Endothelial cell of umbilical vein (primary cell): ENCODE measurements around the gene ZNF543. TPM values are rescaled to one million over a fixed set of nuclear protein-coding genes. Genes with fewer than 3 reads are reported as not detected.
A peak's percentile ranks its signal among the peaks of the same experiment; 100 is the strongest.

Source experiments
- BruUV-seq: library from RNA; stranded (reverse); fragments of 400-500 nt; replicated peaks from 2 replicates; lab custom pipeline; 2021; lab: Mats Ljungman, UMichigan
- CTCF ChIA-PET: fragments of 300-600, 350-600 bp; sonication (Branson Sonifier 250); formaldehyde crosslinking; loops from one replicate; lab custom pipeline; 2021; ENCODE audit warnings: antibody characterized with exemption, inconsistent platforms; lab: Charles Lee
- POLR2A ChIA-PET: fragments of 300-600, 350-600 bp; sonication (Branson Sonifier 250); formaldehyde crosslinking; loops from one replicate; lab custom pipeline; 2021; ENCODE audit warnings: antibody characterized with exemption, inconsistent platforms; lab: Charles Lee
- DNase-seq: peaks from one replicate; pipeline ENCODE4 v3.0.0-alpha.2; 2011; ENCODE audit warnings: low read depth, low spot score
- FAIRE-seq: peaks from 2 replicates; lab custom pipeline; 2011; peaks lifted over from hg19 to GRCh38; lab: Jason Lieb, UNC
- H2AFZ ChIP-seq: 2 replicates; pipeline ENCODE4 v1.6.0; 2012; ENCODE audit warnings: low read depth, low read length, control low read depth, inconsistent platforms
- H3K27ac ChIP-seq: 2 replicates; pipeline ENCODE4 v1.5.1; 2011; ENCODE audit warnings: low read depth, mild to moderate bottlenecking, control low read depth, low read length, moderate library complexity; ENCODE audit not compliant: insufficient read depth
- H3K27me3 ChIP-seq, 2 experiments: 2 replicates each; pipeline versions ENCODE4 v1.6.0 to v1.6.1; 2011; ENCODE audit warnings: low read length in 2 of 2, mixed read lengths in 1 of 2; ENCODE audit not compliant: control insufficient read depth in 2 of 2, insufficient read depth in 2 of 2
- H3K36me3 ChIP-seq, 2 experiments: 2 replicates in 1 of 2; 3 replicates in 1 of 2; pipeline ENCODE4 v1.5.1; 2011; ENCODE audit warnings: low read length in 2 of 2, mild to moderate bottlenecking in 1 of 2, moderate library complexity in 1 of 2; ENCODE audit not compliant: control insufficient read depth in 2 of 2, insufficient read depth in 2 of 2; ENCODE audit errors: extremely low read depth in 1 of 2
- H3K4me1 ChIP-seq: 3 replicates; pipeline ENCODE4 v1.5.1; 2011; ENCODE audit warnings: mild to moderate bottlenecking, low read length; ENCODE audit not compliant: control insufficient read depth, insufficient read depth; ENCODE audit errors: extremely low read depth
- H3K4me2 ChIP-seq: 2 replicates; pipeline ENCODE4 v1.6.1; 2011; ENCODE audit warnings: low read length, control low read depth, mixed read lengths; ENCODE audit not compliant: insufficient read depth
- H3K4me3 ChIP-seq, 3 experiments: fragments of 200-600 bp in 1 of 3; sonication (generic), shearing (Covaris generic) in 1 of 3; replicated peaks in 1 of 3; 2 replicates each; pipeline ENCODE4 v1.5.1; 2011 to 2016; ENCODE audit warnings: control low read depth in 3 of 3, low read length in 3 of 3, mild to moderate bottlenecking in 2 of 3, inconsistent platforms in 1 of 3, low read depth in 1 of 3, moderate library complexity in 1 of 3; ENCODE audit not compliant: insufficient read depth in 1 of 3
- H3K79me2 ChIP-seq: 2 replicates; pipeline ENCODE4 v1.6.0; 2012; ENCODE audit warnings: low read length, inconsistent platforms; ENCODE audit not compliant: control insufficient read depth, insufficient read depth
- H3K9ac ChIP-seq: replicated peaks from 2 replicates; pipeline ENCODE3; 2011; ENCODE audit warnings: low read length, control low read depth; ENCODE audit not compliant: insufficient read depth; ENCODE audit errors: extremely low read depth
- H3K9me1 ChIP-seq: replicated peaks from 3 replicates; pipeline ENCODE4 v1.6.0; 2011; ENCODE audit warnings: mild to moderate bottlenecking, low read length; ENCODE audit not compliant: control insufficient read depth, insufficient read depth; ENCODE audit errors: extremely low read depth
- H3K9me3 ChIP-seq: replicated peaks from 2 replicates; pipeline ENCODE4 v1.5.1; 2012; ENCODE audit warnings: low read length, inconsistent platforms; ENCODE audit not compliant: control insufficient read depth, insufficient read depth
- H4K20me1 ChIP-seq: replicated peaks from 2 replicates; pipeline ENCODE3; 2011; ENCODE audit warnings: mild to moderate bottlenecking, low read length; ENCODE audit not compliant: control insufficient read depth, insufficient read depth; ENCODE audit errors: extremely low read depth
- EZH2 ChIP-seq: IDR thresholded peaks from 2 replicates; pipeline ENCODE4 v1.6.1; 2012; ENCODE audit warnings: borderline replicate concordance, low read depth, mild to moderate bottlenecking, moderate library complexity, low read length, inconsistent platforms; ENCODE audit not compliant: severe bottlenecking
- FOS ChIP-seq: IDR thresholded peaks from 2 replicates; pipeline ENCODE4 v1.6.1; 2011; ENCODE audit warnings: mild to moderate bottlenecking, low read length, moderate library complexity, borderline replicate concordance; ENCODE audit not compliant: insufficient read depth
- GATA2 ChIP-seq: IDR thresholded peaks from 2 replicates; pipeline ENCODE4 v1.7.0; 2011; ENCODE audit warnings: low read depth, mild to moderate bottlenecking, moderate library complexity, mixed read lengths, low read length; ENCODE audit not compliant: insufficient read length, insufficient read depth
- JUN ChIP-seq: IDR thresholded peaks from 2 replicates; pipeline ENCODE4 v1.6.1; 2011; ENCODE audit warnings: borderline replicate concordance, low read depth; ENCODE audit not compliant: insufficient read length, insufficient read depth
- MYC ChIP-seq: IDR thresholded peaks from one replicate; pipeline ENCODE4 v1.6.1; 2011; ENCODE audit warnings: mild to moderate bottlenecking, low read depth, low read length
- POLR2A ChIP-seq: IDR thresholded peaks from 2 replicates; pipeline ENCODE4 v1.6.1; 2012; ENCODE audit warnings: low read depth, mild to moderate bottlenecking, control low read depth, low read length
- POLR2AphosphoS5 ChIP-seq: IDR thresholded peaks from 2 replicates; pipeline ENCODE4 v1.6.1; 2012; ENCODE audit warnings: low read depth, mild to moderate bottlenecking, control low read depth, low read length, moderate library complexity; ENCODE audit not compliant: insufficient read depth
- dilution Hi-C: fragments of 300-500 bp; cut with MboI; formaldehyde crosslinking; loops from one replicate; pipeline ENCODE4 v1.15.0; 2019; ENCODE audit warnings: low sequenced_read_pairs; ENCODE audit not compliant: extremely low pct_ligation_motif_present
- intact Hi-C: fragments of 100-400 bp; cut with micrococcal nuclease; formaldehyde crosslinking; loops from one replicate; pipeline ENCODE4 v1.10.0; 2022
- polyA plus RNA-seq, 4 experiments: library from polyadenylated mRNA; depleted of rRNA in 3 of 4; stranded (reverse) in 3 of 4; unstranded in 1 of 4; fragments of >200 nt; gene quantifications; 2 replicates each; pipeline versions ENCODE4 v1.2.1 to v1.2.3, GENCODE V29; 2011 to 2012; ENCODE audit warnings: missing spikeins in 1 of 4
- total RNA-seq: library from RNA; stranded (reverse); gene quantifications from 2 replicates; pipeline ENCODE4 v1.2.3, GENCODE V29; 2021
- TF ChIP-seq, protein P1 (sequence below), 2 donors: IDR thresholded peaks; 1 replicate in 1 of 2; 2 replicates in 1 of 2; pipeline ENCODE4 v1.5.1; 2011; ENCODE audit warnings: low read length in 2 of 2, mild to moderate bottlenecking in 2 of 2, moderate library complexity in 2 of 2, control low read depth in 1 of 2, inconsistent platforms in 1 of 2, low read depth in 1 of 2; ENCODE audit not compliant: insufficient read depth in 1 of 2; ENCODE audit errors: extremely low read depth in 1 of 2
- TF ChIP-seq, protein P2 (sequence below): IDR thresholded peaks from 2 replicates; pipeline ENCODE4 v1.6.1; 2011; ENCODE audit not compliant: insufficient read depth, insufficient read length

ZNF543 gene
- total and polyA plus RNA-seq, 2 donors (not counting 3 experiments of a cell fraction or from before 2014, with no cell fraction given): 1.1 to 5.3 TPM

DNA sequence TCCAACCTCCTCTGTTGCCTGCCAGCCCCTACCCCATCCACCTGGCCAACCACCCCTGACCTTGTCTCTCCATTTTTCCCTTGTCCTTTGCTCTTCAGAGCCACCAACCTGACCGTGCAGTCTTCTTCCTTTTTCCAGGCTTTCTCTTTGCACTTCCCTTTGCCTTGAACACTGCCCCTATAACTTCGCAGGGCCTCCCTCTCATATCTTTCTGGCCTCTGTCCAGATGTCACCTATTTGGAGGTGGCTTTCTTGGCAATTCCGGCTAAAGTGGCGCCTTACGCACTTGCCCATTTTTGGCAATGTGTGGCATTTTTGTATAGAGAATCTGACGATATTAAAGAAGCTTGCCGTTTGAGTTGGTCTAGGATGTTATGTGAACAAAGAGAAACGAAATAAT, 844 bp downstream of the ZNF543 start:
- Histone ChIP-seq H3K9me1 (no peaks in the 10 kb centered on the region), H3K9me3 (no peaks in the 10 kb centered on the region), H3K4me1 (peaks cover 6% of the 10 kb centered on the region), H2AFZ (peak overlapping the region; percentile 94), H3K9ac (peak overlapping the region; percentile 87), H3K79me2 (peaks cover 24% of the 10 kb centered on the region), H3K27ac (no peak overlapping the region), H3K4me3 (peak overlapping the region; percentile 52 to 70 (median 65)), H4K20me1 (no peaks in the 10 kb centered on the region), H3K27me3 (peaks cover 12 to 21% of the 10 kb centered on the region in 2 experiments), H3K4me2 (peak overlapping the region; percentile 57), H3K36me3 (peaks cover 3 to 15% of the 10 kb centered on the region in 2 experiments)
- intact Hi-C loops: loop anchor here (5.0 kb wide), 1 partner anchor 39 kb away; the partner anchor contains the start of gene ZNF460
- FAIRE-seq (no peak), DNase-seq (no peak)
- no TSS peak for BruUV-seq
- dilution Hi-C loops: no loop called here
- POLR2A ChIA-PET: no interaction called here
- CTCF ChIA-PET: no interaction called here
- TF ChIP-seq, protein P1, sequence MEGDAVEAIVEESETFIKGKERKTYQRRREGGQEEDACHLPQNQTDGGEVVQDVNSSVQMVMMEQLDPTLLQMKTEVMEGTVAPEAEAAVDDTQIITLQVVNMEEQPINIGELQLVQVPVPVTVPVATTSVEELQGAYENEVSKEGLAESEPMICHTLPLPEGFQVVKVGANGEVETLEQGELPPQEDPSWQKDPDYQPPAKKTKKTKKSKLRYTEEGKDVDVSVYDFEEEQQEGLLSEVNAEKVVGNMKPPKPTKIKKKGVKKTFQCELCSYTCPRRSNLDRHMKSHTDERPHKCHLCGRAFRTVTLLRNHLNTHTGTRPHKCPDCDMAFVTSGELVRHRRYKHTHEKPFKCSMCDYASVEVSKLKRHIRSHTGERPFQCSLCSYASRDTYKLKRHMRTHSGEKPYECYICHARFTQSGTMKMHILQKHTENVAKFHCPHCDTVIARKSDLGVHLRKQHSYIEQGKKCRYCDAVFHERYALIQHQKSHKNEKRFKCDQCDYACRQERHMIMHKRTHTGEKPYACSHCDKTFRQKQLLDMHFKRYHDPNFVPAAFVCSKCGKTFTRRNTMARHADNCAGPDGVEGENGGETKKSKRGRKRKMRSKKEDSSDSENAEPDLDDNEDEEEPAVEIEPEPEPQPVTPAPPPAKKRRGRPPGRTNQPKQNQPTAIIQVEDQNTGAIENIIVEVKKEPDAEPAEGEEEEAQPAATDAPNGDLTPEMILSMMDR (IDR thresholded peaks at IDR 0.05; ENCODE audit: extremely low read depth in 1 of 2, insufficient read depth in 1 of 2, low read depth in 1 of 2, low read length in 2 of 2): no peak
- TF ChIP-seq POLR2AphosphoS5 (no peak), JUN (no peak), GATA2 (no peak), FOS (no peak), POLR2A (no peak), EZH2 (no peak), MYC (no peak)
- TF ChIP-seq, protein P2, sequence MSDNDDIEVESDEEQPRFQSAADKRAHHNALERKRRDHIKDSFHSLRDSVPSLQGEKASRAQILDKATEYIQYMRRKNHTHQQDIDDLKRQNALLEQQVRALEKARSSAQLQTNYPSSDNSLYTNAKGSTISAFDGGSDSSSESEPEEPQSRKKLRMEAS: no peak
